Stimulated activated CD8-positive, alpha-beta memory T cell treated with anti-CD3 and anti-CD28 coated beads, Interleukin-4, amount 100 ng/mL, for 4 hours (primary cell): Measurements from ENCODE around the gene TUBB8.
"Not testable (repeated sequence)": the region's sequence is repeated elsewhere in the genome, so short reads cannot be mapped to it uniquely, and the experiment has no call there.

Experiments used
- DNase-seq, 2 donors: peaks; one replicate each; pipeline ENCODE4 v3.0.0-alpha.2; 2020; ENCODE audit warnings: low read depth in 2 of 2, low spot score in 1 of 2

TUBB8 gene

DNA sequence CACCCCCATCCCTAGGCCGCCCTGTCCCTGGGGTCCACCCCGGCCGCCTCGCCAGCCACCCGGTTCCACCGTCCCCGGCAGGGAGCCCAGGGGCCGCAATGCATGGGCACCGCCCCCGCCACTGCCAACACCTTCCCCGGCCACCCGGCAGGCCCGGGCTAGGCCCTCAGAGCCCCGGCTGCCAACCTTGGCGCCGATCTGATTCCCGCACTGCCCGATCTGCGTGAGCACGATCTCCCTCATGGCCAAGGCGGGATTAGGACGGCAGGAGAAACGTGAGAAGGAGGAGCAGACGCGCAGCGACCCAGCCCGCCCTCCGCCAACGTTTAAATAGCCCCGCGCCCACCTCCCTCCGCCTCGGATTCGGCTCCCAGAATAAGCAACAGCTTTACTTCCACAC lies at the start of gene TUBB8:
TSS of gene TUBB8 (minus strand) at position 301 of the 400 bp plus-strand sequence. CDS start at position 243, 58 bp downstream.
- DNase-seq = no peak

DNA sequence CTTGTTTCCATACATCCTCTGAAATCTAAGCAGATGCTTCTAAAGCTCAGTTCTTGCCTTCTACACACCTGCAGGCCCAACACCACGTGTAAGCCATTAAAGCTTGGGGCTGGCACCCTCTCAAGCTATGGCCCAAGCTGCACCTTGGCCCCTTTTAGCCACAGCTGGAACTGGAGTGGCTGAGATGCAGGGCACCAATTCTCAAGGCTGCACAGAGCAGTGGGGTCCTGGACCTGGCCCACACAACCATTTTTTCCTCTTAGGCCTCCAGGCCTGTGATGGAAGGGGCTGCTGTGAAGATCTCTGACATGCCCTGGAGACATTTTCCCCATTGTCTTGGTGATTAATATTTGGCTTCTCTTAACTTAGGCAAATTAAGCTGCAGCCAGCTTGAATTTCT lies 47.4 kb upstream of the TUBB8 start:
- no peak for DNase-seq

DNA sequence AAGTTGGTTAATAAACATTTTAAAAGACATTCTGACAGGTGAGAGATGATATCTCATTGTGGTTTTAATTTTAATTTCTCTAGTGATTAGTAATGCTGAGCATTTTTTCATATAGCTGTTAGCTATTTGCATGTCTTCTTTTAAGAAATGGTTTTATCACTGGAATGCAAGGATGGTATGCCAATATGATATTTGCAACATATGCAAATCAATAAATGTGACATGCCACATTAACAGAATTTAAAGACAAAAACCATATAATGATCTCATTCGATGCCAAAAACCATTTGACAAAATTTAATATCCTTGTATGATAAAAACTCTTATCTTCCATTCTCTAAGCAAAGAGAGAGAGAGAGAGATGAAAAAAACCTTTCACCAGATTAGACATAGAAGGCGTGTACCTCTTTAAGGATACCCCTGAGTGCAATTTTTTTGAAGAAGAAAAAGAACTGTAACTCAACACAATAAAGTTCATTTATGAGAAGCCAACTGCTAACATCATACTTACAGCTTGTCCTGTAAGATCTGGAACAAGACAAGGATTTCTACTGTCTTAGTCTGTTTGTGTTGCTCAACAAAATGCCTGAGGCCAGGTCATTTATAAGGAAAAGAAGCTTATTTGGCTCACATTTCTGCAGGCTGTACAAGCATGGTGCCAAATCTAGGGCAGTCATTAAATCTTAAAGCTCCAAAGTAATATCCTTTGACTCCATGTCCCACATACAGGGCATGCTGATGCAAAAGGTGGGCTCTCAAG lies 46.4 kb upstream of the TUBB8 start:
- no peak for DNase-seq

DNA sequence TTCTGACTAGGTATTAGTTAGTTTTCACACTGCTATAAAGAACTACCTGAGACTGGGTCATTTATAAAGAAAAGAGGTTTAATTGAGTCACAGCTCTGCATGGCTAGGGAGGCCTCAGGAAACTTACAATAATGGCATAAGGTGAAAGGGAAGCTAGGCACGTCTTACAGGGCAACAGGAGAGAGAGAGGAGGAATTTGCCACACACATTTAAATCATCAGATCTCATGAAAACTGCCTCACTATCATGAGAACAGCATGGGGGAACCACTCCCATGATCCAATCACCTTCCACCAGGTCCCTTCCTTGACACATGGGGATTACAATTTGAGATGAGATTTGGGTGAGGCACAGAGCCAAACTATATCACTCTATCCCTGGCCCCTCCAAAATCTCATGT lies 45.5 kb upstream of the TUBB8 start:
- no peak for DNase-seq

DNA sequence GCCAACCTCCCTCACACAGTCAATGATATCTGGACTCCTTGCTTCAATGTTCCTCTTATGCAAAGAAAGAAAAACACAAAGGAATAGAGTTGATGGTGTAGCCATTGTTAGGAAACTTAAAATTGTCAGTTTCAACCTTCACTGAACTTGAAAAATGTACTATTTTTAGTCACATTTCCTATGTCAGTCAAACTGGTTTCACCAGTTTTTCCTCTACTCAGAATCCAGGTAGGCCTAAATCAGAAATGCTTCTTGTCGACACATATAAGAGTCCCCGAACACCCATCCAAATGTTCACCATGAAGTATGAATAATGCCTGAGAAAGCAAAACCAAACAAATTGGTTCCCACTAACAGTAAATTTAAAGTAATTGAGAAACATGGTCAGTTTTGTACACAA lies 43.8 kb upstream of the TUBB8 start:
- DNase-seq = no peak

DNA sequence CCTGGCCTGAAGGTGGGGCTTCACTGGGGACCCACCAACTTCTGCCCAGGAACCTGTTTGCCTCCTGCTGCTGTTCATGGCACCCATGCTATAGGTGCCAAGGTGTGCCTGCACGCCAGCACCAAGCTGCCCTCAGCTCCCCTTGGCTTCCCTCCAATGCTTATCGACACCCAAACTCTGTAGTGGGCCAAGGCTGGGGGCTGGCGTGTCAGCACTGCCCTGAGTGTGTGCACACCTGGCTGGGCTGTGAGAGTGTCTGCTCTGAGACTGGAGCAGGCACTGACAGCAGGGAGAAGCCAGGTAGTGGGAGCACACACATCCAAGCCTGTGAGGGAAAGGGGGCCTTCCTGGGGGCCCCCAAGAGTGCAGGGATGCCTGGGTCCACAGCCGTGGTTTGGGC lies 43.1 kb upstream of the TUBB8 start:
- no peak for DNase-seq

DNA sequence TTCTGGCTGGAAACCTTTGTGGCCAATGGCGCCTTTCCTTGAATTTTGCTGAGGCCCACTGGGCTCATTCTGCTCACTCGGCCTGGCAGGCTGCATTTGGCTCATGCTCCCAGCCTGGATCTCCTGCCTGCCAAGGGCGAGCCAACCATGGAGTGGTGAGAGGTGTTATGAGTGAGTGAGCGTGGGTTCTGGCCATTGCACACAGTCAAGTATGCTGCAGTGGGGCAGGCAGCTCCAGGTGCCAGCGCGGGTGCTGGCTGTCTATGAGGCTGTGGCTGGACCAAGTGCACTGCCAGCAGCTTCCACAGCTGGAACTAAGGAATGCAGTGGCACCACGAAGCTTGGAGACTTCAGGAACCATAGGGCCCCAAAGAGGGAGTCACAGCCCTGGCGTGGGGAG lies 42.2 kb upstream of the TUBB8 start:
- DNase-seq = no peak

DNA sequence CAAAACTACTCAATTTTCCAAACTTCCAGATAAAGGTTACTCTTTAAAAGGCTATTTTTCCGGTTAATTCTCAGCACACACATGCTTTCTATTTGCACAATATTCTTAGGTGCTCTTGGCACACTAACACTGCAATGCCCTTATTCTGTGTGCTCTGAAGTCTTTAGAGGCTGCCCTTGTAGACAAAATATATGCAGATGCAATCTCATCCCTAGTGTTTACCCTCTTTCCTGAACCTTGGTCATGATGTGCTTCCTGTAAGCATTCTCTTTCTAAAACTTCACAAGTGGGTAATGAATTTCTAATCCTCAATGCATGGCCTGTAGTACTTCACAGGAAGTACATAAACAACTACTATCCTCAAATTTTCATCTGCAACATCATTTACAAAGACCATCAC lies 41.1 kb upstream of the TUBB8 start:
- no peak for DNase-seq

DNA sequence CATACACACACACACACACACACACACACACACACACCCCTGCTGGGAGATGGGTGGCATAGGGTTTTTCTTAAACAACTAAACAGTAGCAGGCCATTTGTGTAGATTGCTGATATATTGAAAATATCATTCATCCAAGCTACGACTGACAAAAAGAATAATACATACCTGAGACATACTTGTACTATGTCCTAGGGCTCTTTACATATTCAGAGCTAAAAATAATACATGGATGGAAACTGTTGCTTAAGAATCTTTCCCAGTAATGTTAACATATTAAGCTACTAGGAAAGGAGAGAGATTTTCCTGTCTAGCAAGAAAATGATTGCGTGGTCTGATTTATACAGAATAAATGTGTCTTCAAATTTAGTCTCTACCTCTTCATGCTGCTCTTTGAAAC lies 40.2 kb upstream of the TUBB8 start:
- DNase-seq = no peak

DNA sequence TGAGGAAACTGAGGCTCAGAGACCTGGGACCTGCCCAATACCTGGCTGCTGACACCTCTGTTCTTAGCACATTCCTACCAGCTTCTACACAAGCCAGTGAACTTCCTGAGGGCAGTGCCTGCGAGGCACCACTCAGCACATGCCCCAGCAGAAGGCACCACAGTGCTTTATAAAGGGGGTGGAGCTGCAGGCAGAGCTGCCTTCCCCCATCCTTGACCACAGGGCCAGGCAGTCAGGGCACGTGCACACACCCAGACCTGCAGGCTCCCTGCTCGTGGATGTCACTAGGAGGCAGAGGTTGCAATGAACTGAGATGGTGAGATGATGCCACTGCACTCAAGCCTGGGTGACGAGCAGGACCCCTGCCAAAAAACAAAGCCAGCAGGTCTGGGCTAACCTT lies 39.2 kb upstream of the TUBB8 start:
- DNase-seq = no peak

DNA sequence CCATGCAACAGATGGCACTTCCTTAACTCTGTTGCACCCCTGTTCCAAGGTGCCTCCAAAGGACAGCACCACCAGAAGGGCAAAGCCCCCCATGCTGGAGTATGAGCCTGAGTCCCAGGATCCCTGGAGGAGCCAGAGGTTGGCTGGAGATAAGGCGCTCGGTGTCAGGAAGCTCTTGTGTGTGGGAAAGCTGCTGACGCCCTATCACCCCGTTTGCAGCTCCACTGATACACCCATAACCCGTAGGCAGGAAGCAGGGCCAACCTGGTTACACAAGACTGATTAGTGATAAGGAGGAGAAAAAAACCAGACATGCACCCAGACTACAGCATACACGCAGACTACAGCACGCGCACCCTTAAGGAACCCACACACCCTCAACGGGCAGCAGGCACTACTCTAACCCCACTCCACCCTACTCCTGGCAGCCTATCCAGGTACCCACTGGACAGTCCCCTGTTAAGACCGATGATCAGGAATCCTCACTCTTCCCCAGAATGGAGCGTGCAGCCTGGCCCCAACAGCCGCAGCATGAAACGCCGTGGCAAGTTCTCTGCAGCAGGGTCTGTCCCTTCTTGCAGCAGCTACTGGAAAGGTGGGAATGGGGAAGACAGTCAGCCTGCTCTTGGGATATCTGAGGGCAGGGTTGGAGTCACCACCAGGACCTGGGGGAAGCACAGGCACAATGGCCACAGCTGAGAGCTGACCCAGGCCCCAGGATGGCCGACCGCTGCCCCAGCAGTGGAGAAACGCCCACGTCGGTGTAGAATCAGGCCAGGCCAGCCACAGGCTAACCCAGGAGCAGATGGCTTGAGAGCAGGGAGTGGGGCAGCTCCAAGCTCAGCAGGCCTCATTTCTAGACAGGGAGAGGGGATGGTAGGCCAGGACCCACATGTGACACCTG lies 38.3 kb upstream of the TUBB8 start:
- no peak for DNase-seq

DNA sequence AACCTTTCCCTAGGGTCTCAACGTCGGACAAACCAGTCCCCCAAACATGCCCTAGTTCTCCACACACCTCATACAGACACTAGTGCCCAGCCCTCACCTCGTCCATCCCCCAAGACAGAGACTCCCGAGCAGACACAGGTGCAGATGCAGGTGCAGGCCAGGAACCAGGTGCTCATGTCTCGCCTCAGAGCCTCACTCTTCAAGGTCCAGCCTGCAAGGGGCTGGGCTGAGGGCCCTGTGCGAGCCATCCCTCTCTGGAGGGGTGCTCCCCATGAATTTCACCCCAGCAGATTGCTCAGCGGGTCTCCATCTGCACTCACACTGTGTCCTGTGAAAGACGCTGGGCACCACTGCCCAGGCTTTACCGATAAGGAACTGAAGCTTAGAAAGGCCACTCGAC lies 36.9 kb upstream of the TUBB8 start:
- DNase-seq = no peak

DNA sequence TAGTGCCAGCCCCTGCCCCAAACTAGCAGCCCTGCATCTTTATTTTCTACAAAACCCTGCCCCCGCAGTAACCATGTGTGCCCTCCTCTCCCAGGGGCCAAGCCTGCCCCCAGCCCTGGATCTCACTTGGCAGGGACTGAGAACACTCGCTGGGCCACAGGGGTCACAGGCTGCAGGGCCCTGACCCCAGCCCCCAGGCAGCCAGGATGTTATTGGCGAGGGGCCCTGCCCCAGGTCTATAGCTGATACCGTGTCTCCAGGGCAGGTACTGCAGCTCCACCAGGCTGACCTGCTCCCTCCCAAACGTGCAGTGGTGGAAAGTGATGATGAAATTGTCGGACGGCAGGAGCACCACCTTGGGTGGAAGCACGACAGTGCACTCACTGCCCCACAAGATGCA lies 35.9 kb upstream of the TUBB8 start:
- DNase-seq = no peak

DNA sequence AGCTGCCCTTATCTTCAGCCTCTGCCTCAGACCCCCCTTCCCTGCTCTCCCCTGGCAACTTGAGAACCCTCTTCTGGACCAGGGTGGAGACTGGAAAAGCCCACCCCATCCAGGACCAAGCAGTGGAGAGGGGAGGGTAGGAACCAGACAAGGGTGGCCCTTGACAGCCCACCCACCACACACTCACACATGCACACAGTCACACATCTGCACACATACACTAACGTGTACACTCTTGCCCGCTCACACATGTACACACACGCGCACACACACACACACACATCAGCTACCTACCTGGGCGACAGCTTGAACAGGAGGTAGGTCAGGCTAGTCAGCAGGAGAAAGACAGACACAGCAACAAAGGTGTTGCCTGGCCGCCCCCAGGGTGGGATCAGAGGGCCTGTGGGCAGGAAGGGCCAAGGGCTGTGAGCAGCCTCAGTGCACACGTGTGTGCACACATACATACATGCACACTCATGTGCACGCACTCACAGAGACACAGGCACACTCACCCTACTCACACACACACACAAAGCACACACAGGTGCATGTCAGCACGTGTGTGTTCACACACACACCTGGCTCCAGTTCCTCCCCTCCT lies 34.9 kb upstream of the TUBB8 start:
- DNase-seq = no peak

DNA sequence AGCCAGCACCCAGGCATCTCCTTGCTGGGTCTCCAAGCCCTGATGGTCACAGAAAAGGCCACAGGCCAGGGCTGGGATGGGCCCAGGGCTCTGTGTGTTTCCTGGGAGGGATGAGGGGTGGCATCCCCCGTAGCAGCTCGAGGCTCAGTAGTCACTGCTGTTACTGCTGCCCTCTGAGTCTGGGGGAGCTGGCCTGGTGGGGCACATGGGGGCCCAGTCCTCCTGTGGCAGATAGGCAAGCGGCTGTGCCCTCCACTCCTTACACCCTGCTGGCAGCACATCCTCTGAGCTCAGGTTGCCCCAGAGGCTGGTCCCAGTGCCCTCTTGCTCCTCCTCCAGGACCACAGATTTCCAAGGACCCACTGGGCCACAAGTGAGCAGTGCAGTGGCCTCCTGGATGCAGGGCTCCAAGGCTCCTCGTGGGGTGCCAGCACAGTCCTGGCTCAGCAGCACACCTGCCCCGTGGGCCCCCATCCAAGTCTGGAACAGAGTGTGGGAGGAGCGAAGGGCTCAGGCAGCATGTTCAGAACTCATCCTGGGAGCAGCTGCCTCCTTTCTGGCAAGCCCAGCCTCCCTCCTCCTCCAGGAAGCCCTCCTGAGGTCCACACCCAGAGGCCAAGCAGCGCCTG lies 31.5 kb upstream of the TUBB8 start:
- DNase-seq = no peak

DNA sequence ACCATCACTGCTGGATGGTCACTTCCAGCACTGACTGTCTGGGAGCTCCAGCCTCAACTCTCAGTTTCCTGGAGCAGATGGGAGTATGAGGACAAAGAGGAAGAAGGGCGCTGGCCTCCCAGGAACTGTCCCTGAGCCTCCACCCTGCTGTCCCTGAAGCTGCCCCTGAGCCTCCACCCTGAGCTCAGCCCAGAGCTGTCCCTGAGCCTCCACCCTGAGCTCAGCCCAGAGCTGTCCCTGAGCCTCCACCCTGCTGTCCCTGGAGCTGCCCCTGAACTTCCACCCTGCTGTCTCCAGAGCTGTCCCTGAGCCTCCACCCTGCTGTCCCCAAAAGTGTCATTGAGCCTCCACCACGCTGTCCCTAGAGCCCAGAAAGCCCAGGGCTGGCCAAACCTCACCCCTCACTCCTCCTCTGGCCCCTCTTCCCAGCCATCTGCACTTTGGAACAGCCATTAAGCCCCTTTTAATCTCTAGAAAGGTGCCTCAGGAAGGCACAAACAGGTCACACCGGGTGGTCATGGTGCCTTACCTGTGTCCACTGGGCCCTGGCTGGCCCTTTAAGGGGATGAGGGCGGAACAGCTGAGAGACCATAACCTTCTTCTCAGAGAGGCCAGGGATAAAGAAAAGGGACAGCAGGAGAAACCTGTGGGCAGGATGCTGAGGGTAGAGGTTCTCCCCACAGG lies 30.6 kb upstream of the TUBB8 start:
- DNase-seq = no peak

DNA sequence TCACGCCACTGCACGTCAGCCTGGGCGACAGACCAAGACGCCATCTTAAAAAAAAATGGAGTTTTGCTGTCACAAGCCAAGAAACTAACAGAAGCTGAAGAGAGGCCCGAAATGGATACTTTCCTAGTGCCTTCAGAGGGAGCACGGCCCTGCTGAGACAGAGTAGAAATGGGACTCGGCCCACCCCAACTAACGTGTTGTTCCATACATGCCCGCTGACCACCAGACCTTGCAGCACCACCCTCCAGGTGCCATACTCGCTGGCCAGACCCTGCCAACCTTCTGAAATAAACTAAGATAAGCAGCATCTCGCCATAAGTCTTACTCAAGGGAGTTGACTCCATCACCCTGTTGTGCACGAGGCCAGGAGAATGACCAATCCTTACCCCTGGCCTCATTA lies 29.5 kb upstream of the TUBB8 start:
- DNase-seq = no peak

DNA sequence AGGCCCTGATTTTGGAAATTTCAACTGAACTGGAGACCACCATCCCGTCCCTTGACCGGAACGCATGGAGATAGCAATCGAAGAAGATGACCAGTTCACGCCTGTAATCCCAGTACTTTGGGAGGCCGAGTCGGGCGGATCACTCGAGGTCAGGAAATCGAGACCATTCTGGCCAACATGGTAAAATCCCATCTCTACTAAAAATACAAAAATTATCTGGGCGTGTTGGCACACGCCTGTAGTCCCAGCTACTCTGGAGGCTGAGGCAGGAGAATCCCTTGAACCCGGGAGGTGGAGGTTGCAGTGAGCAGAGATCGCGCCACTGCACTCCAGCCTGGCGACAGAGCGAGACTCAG lies 25.1 kb upstream of the TUBB8 start:
- not testable (repeated sequence) for DNase-seq

DNA sequence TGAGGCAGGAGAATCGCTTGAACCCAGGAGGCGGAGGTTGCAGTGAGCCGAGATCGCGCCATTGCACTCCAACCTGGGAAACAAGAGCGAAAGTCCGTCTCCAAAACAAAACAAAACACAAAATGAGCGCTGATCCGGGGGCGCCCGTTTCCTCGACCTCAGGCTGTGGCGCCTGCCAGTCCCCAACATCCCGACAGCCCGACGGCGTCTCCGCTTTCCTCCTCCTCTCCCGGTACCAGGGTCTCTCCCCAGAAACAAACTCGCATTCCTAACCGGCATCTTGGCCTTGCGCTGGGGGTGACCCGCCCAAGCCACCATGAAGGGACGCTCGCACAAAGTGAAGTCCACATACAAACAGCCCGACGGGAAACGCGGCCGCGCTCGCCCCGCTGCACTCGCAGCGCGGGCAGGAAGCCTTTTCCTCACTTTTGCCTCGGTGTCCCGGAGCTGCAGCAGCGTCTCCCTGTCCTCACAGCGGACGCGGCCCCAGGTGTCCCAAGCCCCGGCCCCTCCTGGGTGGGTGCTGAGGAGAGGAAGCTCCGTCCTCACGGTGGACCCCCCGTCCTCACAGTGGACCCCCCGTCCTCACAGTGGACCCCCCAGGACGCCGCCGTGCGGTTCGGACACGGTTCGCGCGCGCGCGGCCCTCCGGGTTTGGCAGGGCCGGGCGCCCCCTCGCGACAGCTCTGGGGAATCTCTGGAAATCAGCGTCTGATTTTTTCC lies 24.6 kb upstream of the TUBB8 start:
- DNase-seq = not testable (repeated sequence)

DNA sequence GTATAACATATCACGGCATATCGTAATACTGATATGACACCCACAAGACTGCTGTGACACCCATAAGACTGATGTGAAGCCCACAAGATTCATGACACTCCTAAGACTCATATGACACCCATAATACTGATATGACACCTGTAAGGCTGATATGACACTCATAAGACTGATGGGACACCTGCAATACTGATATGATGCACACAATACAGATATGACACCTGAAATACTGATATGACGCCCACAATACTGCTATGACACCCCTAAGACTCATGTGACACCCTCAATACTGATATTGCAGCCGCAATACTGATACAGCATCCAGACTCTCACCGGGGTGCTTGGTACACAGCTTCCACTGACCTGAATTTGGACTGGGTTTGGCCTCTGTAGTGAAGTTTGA lies 19.1 kb upstream of the TUBB8 start:
- DNase-seq = not testable (repeated sequence)
